HL-60/S4 treated with retinoic acid at 250 ng/mL for 4 days and 3 days (cell line): ENCODE data around the gene CHRM5.

Experiments used
- in situ Hi-C: fragments of 300-500 bp; cut with MboI; formaldehyde crosslinking; loops from 2 replicates; pipeline ENCODE4 v1.7.0; 2022; ENCODE audit warnings: low sequenced_read_pairs

Gene CHRM5

GRCh38 chr15:34076785-34077184 lies 108.5 kb downstream of the CHRM5 start:
- in situ Hi-C loops: no loop called here

- in situ Hi-C loops: no loop called here
These were observed 110.6 kb downstream of the CHRM5 start for GRCh38 chr15:34078900-34079299.

- in situ Hi-C loops: no loop called here
These were observed 111.6 kb downstream of the CHRM5 start for GRCh38 chr15:34079904-34080303.

GRCh38 chr15:34084086-34084485 lies 115.8 kb downstream of the CHRM5 start:
- in situ Hi-C loops: no loop called here

- in situ Hi-C loops: no loop called here
These were observed 117.4 kb downstream of the CHRM5 start for GRCh38 chr15:34085746-34086145.

- in situ Hi-C loops: loop anchor here (25.0 kb wide), 2 partner anchors 112 to 262 kb away; partner anchors contain the start of genes KATNBL1 and LPCAT4
These were observed 131.6 kb downstream of the CHRM5 start for GRCh38 chr15:34099914-34100313.

GRCh38 chr15:34101366-34102174 lies 133.3 kb downstream of the CHRM5 start, which contains the start of the genes EMC7 and PGBD4:
EMC7 (minus strand) TSS chr15:34101862; CDS start chr15:34101839, 23 bp downstream.
PGBD4 (plus strand) TSS chr15:34102083; CDS start chr15:34102532, 449 bp downstream.
- in situ Hi-C loops: loop anchor here (25.0 kb wide), 2 partner anchors 111 to 261 kb away; partner anchors contain the start of genes KATNBL1 and LPCAT4

- in situ Hi-C loops: loop anchor here (25.0 kb wide), 2 partner anchors 110 to 260 kb away; partner anchors contain the start of genes KATNBL1 and LPCAT4
These were observed 134.1 kb downstream of the CHRM5 start for GRCh38 chr15:34102175-34102925.

- in situ Hi-C loops: loop anchor here (25.0 kb wide), 2 partner anchors 106 to 256 kb away; partner anchors contain the start of genes KATNBL1 and LPCAT4
These were observed 138.1 kb downstream of the CHRM5 start for GRCh38 chr15:34106423-34106822.

- in situ Hi-C loops: loop anchor here (25.0 kb wide), 2 partner anchors 105 to 255 kb away; partner anchors contain the start of genes KATNBL1 and LPCAT4
These were observed 139.0 kb downstream of the CHRM5 start for GRCh38 chr15:34107315-34107714.

- in situ Hi-C loops: loop anchor here (25.0 kb wide), 2 partner anchors 102 to 252 kb away; partner anchors contain the start of genes KATNBL1 and LPCAT4
These were observed 141.7 kb downstream of the CHRM5 start for GRCh38 chr15:34109797-34110663.

GRCh38 chr15:34111488-34111887 lies 143.2 kb downstream of the CHRM5 start:
- in situ Hi-C loops: loop anchor here (25.0 kb wide), 2 partner anchors 101 to 251 kb away; partner anchors contain the start of genes KATNBL1 and LPCAT4

GRCh38 chr15:34114215-34114614 lies 145.9 kb downstream of the CHRM5 start:
- in situ Hi-C loops: loop anchor here (25.0 kb wide), 2 partner anchors 98 to 248 kb away; partner anchors contain the start of genes KATNBL1 and LPCAT4

- in situ Hi-C loops: loop anchor here (25.0 kb wide), 2 partner anchors 98 to 248 kb away; partner anchors contain the start of genes KATNBL1 and LPCAT4
These were observed 146.4 kb downstream of the CHRM5 start for GRCh38 chr15:34114739-34115138.

GRCh38 chr15:34116620-34117019 lies 148.3 kb downstream of the CHRM5 start:
- in situ Hi-C loops: loop anchor here (25.0 kb wide), 2 partner anchors 96 to 246 kb away; partner anchors contain the start of genes KATNBL1 and LPCAT4
